ENCODE measurements around the gene AMER3. TPM values are rescaled to one million over a fixed set of nuclear protein-coding genes. Genes with fewer than 3 reads are reported as not detected.

AMER3 gene
- total RNA-seq, 5 donors from 2014 or later (not counting 1 experiment from before 2014, with no cell fraction given): not detected

DNA sequence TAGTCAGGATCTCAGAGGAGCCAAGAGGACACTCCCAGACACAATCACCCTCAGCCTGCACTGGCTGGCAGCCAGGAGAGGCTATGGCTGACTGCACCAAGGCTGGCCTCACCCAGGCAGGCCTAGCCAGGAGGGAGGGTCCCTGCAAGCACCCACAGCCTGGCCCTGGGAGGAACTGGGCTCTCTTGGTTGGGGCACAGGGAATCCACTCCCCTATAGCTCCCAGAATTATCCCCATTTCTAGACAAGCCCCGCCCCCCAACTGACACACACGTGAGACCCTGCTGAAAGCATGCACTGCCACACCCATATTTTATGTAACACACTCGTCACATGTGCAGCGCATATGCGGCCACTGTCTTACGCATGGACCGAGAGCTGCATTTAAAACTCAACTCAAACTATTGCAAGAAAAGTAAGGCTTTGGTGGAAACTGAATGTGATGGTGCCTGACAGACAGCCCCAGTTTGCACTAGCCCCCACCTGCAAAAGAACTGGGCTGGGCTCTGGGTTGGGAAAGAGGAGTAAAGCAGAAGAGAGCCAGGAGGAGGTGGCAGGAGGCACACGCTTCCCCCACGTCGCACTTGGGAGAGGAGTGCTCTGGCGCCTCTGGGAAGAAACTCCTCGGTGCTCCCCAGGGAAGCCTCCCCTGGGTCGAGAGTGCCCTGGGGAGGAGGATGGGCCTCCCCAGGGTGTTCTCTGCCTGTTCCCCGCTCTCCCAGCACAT is 52.5 kb downstream of the AMER3 start:
- H3K4me3 Mint-ChIP-seq: no peak overlapping the region
- 70% methylated on average over 4 of the region's 14 CpGs for WGBS (ENCODE audit: insufficient coverage)
- Histone ChIP-seq H3K9me3 (no peaks in the 10 kb centered on the region), H3K36me3 (ENCODE audit: control insufficient read depth in 2 of 2, extremely low read depth in 1 of 2, insufficient read depth in 1 of 2, low read length in 1 of 2) (no peaks in the 10 kb centered on the region), H3K4me3 (ENCODE audit: control insufficient read depth in 1 of 2, extremely low read depth in 1 of 2, low read length in 1 of 2) (no peak overlapping the region), H3K27ac (ENCODE audit: low read length) (no peak overlapping the region), H3K4me1 (ENCODE audit: control insufficient read depth in 1 of 2, extremely low read depth in 1 of 2, insufficient read depth in 2 of 2, low read length in 2 of 2) (no peaks in the 10 kb centered on the region), H3K27me3 (replicated peaks in 1 of 2; ENCODE audit: control insufficient read depth in 2 of 2, extremely low read depth in 1 of 2, insufficient read depth in 2 of 2, low read length in 1 of 2) (no peaks in the 10 kb centered on the region)
- H3K36me3 Mint-ChIP-seq: no peaks in the 10 kb centered on the region
- no peak for DNase-seq
- no peak for ATAC-seq (replicated peaks in 1 of 4)
- H3K27ac Mint-ChIP-seq: no peak overlapping the region
- no peaks in the 10 kb centered on the region for H3K9me3 Mint-ChIP-seq
- CTCF ChIA-PET: no interaction called here
- H3K27me3 Mint-ChIP-seq: peaks cover 6 to 10% of the 10 kb centered on the region in 2 donors
- H3K4me1 Mint-ChIP-seq: peaks cover 4 to 6% (median 4%) of the 10 kb centered on the region in 3 donors
- POLR2A ChIA-PET: no interaction called here

DNA sequence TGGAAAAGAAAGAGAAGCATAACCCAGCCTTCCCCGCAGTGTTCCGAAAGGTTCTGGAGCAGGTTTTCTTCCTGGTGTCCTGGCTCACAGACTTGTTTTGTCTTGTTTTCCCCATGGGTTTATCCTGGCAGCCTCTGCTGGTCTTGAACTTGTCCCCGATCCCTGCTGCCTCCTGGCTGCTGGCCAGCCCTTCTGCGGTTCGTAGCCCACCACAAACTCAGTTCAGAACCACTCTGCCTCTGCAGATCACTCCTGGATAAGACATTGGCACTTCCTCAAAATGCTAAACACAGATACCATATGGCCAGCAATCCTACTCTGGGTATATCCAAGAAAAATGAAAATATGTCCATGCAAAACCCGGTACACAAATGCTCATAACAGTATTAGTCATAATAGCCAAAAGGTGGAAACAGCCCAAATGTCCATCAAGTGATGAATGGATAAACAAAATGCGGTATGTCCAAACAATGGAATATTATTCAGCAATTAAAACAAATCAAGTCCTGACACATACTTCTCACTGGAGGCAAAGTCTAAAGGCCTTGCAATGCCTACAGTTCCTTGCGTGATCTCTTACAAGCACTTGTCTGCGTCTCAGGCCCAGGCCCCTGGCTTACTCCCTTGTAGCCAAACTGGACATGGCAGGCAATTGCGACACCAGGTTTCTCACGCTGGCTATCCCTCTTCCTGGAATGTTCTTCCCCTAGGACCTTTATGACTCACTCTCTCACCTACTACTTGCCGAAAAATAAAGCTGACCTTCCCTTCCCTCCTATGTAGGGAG is 53.3 kb downstream of the AMER3 start:
- WGBS (ENCODE audit: insufficient coverage): 58% methylated on average over 7 of the region's 12 CpGs
- Mint-ChIP-seq H3K4me3 (no peak overlapping the region), H3K27me3 (peaks cover 6 to 10% of the 10 kb centered on the region in 2 donors)

DNA sequence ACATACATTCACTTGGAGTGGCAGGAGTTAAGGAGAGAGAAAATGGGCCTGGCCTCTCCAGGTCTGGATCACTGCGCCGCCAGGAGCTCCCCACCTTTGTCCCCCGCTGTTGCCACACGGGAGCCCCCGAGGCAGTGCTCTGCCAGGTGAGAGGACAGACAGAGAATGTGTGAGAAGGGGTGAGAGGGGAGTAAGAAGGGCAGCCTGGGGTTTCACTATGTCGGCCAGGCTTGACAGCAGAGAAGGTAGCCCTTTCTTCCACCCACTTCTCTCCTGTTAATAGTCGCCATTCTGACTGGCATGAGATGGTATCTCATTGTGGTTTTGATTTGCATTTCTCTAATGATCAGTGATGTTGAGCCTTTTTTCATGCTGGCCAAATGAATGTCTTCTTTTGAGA is 55.1 kb downstream of the AMER3 start:
- no peaks in the 10 kb centered on the region for H3K9me3 ChIP-seq
- ATAC-seq (replicated peaks in 1 of 4): no peak
- no peak for DNase-seq
- Mint-ChIP-seq H3K4me3 (no peak overlapping the region), H3K4me1 (peaks cover 4 to 6% (median 4%) of the 10 kb centered on the region in 3 donors), H3K9me3 (no peaks in the 10 kb centered on the region), H3K27me3 (peaks cover 14 to 18% of the 10 kb centered on the region in 2 donors), H3K27ac (no peak overlapping the region), H3K36me3 (no peaks in the 10 kb centered on the region)
- ChIA-PET POLR2A (no interaction called here), CTCF (interaction anchor here in 1 of 2 donors (0.6 kb wide), 1 partner anchor 15 kb away, joined by 3 read pairs; no protein-coding TSS in a partner anchor)
- no peaks in the 10 kb centered on the region for H3K4me1 ChIP-seq (ENCODE audit: control insufficient read depth in 1 of 2, extremely low read depth in 1 of 2, insufficient read depth in 2 of 2, low read length in 2 of 2)
- H3K27ac ChIP-seq (ENCODE audit: low read length): no peak overlapping the region
- whole genome bisulfite sequencing (ENCODE audit: insufficient coverage): 100% methylated on average over 1 of the region's 7 CpGs
- peaks cover 0 to 8% of the 10 kb centered on the region in 2 experiments for H3K27me3 ChIP-seq (replicated peaks in 1 of 2; ENCODE audit: control insufficient read depth in 2 of 2, extremely low read depth in 1 of 2, insufficient read depth in 2 of 2, low read length in 1 of 2)
- H3K4me3 ChIP-seq (ENCODE audit: control insufficient read depth in 1 of 2, extremely low read depth in 1 of 2, low read length in 1 of 2): no peak overlapping the region
- no peaks in the 10 kb centered on the region for H3K36me3 ChIP-seq (ENCODE audit: control insufficient read depth in 2 of 2, extremely low read depth in 1 of 2, insufficient read depth in 1 of 2, low read length in 1 of 2)

More for the DNA sequence above, 53.3 kb downstream of the AMER3 start:
- H3K36me3 ChIP-seq (ENCODE audit: control insufficient read depth in 2 of 2, extremely low read depth in 1 of 2, insufficient read depth in 1 of 2, low read length in 1 of 2): no peaks in the 10 kb centered on the region
- no peak overlapping the region for H3K27ac ChIP-seq (ENCODE audit: low read length)
- no peaks in the 10 kb centered on the region for H3K9me3 ChIP-seq
- no peaks in the 10 kb centered on the region for H3K4me1 ChIP-seq (ENCODE audit: control insufficient read depth in 1 of 2, extremely low read depth in 1 of 2, insufficient read depth in 2 of 2, low read length in 2 of 2)
- Mint-ChIP-seq H3K4me1 (peaks cover 4 to 6% (median 4%) of the 10 kb centered on the region in 3 donors), H3K27ac (no peak overlapping the region), H3K9me3 (no peaks in the 10 kb centered on the region), H3K36me3 (no peaks in the 10 kb centered on the region)
- H3K4me3 ChIP-seq (ENCODE audit: control insufficient read depth in 1 of 2, extremely low read depth in 1 of 2, low read length in 1 of 2): no peak overlapping the region
- CTCF ChIA-PET: interaction anchor here in 1 of 2 donors (1.2 kb wide), 1 partner anchor 11 kb away, joined by 3 read pairs; no protein-coding TSS in a partner anchor
- POLR2A ChIA-PET: no interaction called here
- no peak for ATAC-seq (replicated peaks in 1 of 4)
- DNase-seq: no peak
- peaks cover 0 to under 1% of the 10 kb centered on the region in 2 experiments for H3K27me3 ChIP-seq (replicated peaks in 1 of 2; ENCODE audit: control insufficient read depth in 2 of 2, extremely low read depth in 1 of 2, insufficient read depth in 2 of 2, low read length in 1 of 2)

DNA sequence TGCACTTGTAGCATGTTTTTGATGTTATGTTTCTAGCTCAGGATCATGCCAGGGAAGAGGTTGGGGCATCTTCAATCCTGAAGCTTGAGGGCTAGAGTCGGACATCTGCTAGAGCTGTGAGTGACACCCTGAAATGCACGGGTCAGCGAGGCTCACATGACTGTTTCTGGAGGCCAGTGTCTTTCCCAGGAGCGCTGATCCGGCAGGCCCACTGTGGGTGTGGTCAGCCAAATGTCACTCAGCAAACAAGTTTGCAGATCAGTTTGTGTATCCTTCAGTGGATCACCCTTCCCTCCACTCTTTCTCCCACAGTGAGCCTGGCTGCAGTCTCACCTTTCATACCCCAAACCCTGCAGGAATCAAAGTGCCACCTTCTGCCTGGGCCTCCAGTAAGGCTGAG is 58.4 kb downstream of the AMER3 start:
- ATAC-seq (replicated peaks in 1 of 4) (no peak), DNase-seq (no peak)
- H3K4me3 ChIP-seq (ENCODE audit: control insufficient read depth in 1 of 2, extremely low read depth in 1 of 2, low read length in 1 of 2): no peak overlapping the region
- no peaks in the 10 kb centered on the region for H3K36me3 ChIP-seq (ENCODE audit: control insufficient read depth in 2 of 2, extremely low read depth in 1 of 2, insufficient read depth in 1 of 2, low read length in 1 of 2)
- Mint-ChIP-seq H3K4me3 (no peak overlapping the region), H3K9me3 (no peaks in the 10 kb centered on the region), H3K27ac (no peak overlapping the region), H3K27me3 (peaks cover 13 to 14% of the 10 kb centered on the region in 2 donors), H3K4me1 (no peaks in the 10 kb centered on the region), H3K36me3 (no peaks in the 10 kb centered on the region)
- ChIA-PET POLR2A (no interaction called here), CTCF (no interaction called here)
- 84% methylated on average over 5 of the region's 5 CpGs for WGBS (ENCODE audit: insufficient coverage)
- peaks cover 0 to 13% of the 10 kb centered on the region in 2 experiments for H3K27me3 ChIP-seq (replicated peaks in 1 of 2; ENCODE audit: control insufficient read depth in 2 of 2, extremely low read depth in 1 of 2, insufficient read depth in 2 of 2, low read length in 1 of 2)
- H3K9me3 ChIP-seq: no peaks in the 10 kb centered on the region
- no peak overlapping the region for H3K27ac ChIP-seq (ENCODE audit: low read length)
- H3K4me1 ChIP-seq (ENCODE audit: control insufficient read depth in 1 of 2, extremely low read depth in 1 of 2, insufficient read depth in 2 of 2, low read length in 2 of 2): no peaks in the 10 kb centered on the region

DNA sequence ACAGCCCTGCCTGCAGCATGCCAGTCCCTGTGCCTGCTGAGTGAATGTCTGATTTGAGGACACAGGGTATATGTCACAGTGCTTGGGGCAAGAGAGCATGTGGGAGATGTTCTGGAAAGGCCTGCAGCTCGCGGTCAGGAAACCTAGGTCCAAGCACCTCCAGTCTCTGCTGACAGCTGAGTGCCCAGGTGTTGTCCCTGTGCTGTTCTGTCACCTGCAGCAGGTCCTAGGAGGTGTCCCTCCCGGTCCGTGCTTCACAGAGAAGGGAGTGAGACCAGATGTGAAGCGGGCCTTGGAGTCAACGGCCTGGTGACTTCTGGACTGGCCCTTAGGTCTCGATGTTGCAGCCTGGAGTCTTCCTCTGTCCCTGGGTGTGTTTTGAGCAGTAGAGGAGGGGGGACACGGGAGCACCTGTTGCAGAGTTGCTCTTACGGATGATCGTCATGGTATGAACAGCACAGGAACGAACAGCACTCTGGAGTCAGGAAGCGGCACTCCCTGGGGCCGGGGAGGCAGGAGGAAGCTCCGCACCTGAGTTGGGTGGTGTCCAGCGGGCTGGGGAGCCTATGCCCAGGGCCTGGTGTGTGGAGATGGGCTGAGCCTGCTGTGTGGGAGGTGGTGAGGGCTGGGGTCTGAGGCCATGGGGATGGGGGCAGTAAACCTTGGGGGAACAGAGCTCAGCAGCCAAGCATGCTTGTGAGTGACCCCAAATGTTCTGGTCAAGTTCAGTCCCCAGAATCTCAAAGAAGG is 59.8 kb downstream of the AMER3 start:
- Mint-ChIP-seq H3K4me3 (no peak overlapping the region), H3K27ac (no peak overlapping the region), H3K4me1 (no peaks in the 10 kb centered on the region), H3K27me3 (peaks cover 12 to 16% of the 10 kb centered on the region in 2 donors), H3K36me3 (no peaks in the 10 kb centered on the region), H3K9me3 (no peaks in the 10 kb centered on the region)
- ATAC-seq (replicated peaks in 1 of 4): no peak
- WGBS (ENCODE audit: insufficient coverage): 78% methylated on average over 15 of the region's 15 CpGs
- DNase-seq: no peak
- ChIA-PET CTCF (no interaction called here), POLR2A (no interaction called here)
- Histone ChIP-seq H3K4me3 (ENCODE audit: control insufficient read depth in 1 of 2, extremely low read depth in 1 of 2, low read length in 1 of 2) (no peak overlapping the region), H3K27me3 (replicated peaks in 1 of 2; ENCODE audit: control insufficient read depth in 2 of 2, extremely low read depth in 1 of 2, insufficient read depth in 2 of 2, low read length in 1 of 2) (peaks cover 0 to 25% of the 10 kb centered on the region in 2 experiments), H3K27ac (ENCODE audit: low read length) (no peak overlapping the region), H3K36me3 (ENCODE audit: control insufficient read depth in 2 of 2, extremely low read depth in 1 of 2, insufficient read depth in 1 of 2, low read length in 1 of 2) (no peaks in the 10 kb centered on the region), H3K9me3 (no peaks in the 10 kb centered on the region), H3K4me1 (ENCODE audit: control insufficient read depth in 1 of 2, extremely low read depth in 1 of 2, insufficient read depth in 2 of 2, low read length in 2 of 2) (no peaks in the 10 kb centered on the region)

All from T-cell (primary cell).